Measurements from ENCODE around the gene SHANK2. TPM values are rescaled to one million over a fixed set of nuclear protein-coding genes. Genes with fewer than 3 reads are reported as not detected.

Gene SHANK2
- total and polyA plus RNA-seq, 10 of the 15 experiments (the other 5 are each of a cell fraction or from before 2014, with no cell fraction given) = 0.01 to 0.31 (median 0.10) TPM; not detected in 5

DNA sequence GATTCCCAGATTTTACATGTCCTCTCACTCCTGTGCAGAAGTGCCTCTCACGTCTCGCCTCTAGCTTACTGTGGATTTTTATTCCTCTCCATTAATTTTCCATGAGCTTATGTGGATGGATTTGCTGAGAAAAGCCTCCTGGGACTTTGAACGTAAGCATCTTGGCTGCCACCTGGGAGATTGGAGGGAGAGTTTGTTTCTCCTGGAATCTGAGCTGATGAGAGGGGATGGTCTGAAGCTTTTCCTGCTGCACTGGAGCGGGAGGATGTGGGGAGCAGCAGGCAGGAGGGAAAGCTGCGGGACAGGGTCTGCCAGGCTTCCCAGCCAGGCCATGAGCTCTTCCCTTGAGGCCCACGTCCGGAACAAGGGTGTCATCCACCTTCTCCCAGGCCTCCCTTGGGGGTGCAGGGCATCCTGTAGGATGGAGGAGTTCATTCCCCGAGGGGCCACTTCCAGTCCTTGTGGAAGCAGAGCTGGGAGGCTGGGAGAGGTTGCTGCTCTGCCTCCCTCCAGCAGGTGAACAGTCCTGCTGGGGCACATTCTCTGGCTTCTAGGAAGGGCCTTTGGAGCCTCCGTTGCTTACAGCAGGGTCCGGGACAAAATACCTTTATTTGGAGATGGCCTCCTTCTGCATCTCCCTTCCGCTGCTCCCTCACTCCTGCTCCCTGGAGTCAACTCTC is 3.6 kb upstream of the SHANK2 start (continued):
- TF ChIP-seq, protein P1, sequence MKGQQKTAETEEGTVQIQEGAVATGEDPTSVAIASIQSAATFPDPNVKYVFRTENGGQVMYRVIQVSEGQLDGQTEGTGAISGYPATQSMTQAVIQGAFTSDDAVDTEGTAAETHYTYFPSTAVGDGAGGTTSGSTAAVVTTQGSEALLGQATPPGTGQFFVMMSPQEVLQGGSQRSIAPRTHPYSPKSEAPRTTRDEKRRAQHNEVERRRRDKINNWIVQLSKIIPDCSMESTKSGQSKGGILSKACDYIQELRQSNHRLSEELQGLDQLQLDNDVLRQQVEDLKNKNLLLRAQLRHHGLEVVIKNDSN (IDR thresholded peaks at IDR 0.05; ENCODE audit: borderline replicate concordance, extremely low read length, insufficient read depth, low read depth, low read length) = no peak

DNA sequence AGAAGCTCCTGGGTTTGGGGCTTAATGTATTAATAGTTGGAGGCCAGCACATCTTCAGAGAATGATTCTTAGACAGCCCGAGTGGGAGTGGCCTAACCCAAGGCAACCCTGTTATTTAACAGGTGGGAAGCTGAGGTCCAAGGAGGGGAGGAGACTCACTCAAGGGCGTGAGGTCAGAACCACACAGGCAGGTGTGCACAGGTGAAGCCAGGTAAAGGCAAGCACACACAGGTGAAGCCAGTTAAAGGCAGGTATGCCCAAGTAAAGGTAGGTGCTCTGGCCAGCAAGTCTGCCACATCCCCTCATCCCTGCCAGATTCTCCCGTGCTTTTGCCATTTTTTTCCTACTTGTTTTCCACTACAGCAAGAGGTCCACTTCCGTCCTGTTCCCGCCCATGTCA is 2.9 kb upstream of the SHANK2 start:
- POLR2A ChIA-PET = no interaction called here
- no peaks in the 10 kb centered on the region for H3K9me3 ChIP-seq (replicated peaks; ENCODE audit: control insufficient read depth, insufficient read depth, low read length)
- no peak overlapping the region for H3K9ac ChIP-seq (ENCODE audit: control insufficient read depth, insufficient read depth, low read length)
- CTCF ChIA-PET = no interaction called here
- peaks cover 2 to 7% of the 10 kb centered on the region in 2 experiments; a peak in 2 of 4 replicates for H3K27me3 ChIP-seq (replicated peaks in 1 of 2; ENCODE audit: control insufficient read depth in 2 of 2, insufficient read depth in 2 of 2, low read length in 1 of 2)
- DNase-seq (ENCODE audit: low read depth, low spot score) (no peak), ATAC-seq (no peak), FAIRE-seq (no peak)
- RAD21 ChIA-PET (ENCODE audit: unreplicated experiment) = no interaction called here
- TF ChIP-seq, protein P2, sequence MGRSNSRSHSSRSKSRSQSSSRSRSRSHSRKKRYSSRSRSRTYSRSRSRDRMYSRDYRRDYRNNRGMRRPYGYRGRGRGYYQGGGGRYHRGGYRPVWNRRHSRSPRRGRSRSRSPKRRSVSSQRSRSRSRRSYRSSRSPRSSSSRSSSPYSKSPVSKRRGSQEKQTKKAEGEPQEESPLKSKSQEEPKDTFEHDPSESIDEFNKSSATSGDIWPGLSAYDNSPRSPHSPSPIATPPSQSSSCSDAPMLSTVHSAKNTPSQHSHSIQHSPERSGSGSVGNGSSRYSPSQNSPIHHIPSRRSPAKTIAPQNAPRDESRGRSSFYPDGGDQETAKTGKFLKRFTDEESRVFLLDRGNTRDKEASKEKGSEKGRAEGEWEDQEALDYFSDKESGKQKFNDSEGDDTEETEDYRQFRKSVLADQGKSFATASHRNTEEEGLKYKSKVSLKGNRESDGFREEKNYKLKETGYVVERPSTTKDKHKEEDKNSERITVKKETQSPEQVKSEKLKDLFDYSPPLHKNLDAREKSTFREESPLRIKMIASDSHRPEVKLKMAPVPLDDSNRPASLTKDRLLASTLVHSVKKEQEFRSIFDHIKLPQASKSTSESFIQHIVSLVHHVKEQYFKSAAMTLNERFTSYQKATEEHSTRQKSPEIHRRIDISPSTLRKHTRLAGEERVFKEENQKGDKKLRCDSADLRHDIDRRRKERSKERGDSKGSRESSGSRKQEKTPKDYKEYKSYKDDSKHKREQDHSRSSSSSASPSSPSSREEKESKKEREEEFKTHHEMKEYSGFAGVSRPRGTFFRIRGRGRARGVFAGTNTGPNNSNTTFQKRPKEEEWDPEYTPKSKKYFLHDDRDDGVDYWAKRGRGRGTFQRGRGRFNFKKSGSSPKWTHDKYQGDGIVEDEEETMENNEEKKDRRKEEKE (IDR thresholded peaks at IDR 0.05) = no peak
- H3K4me1 ChIP-seq (ENCODE audit: control insufficient read depth, insufficient read depth, low read length) = no peaks in the 10 kb centered on the region
- WGBS (ENCODE audit: insufficient coverage, insufficient replicate concordance, low lambda C conversion rate, missing lambda C conversion rate) = 7% methylated on average over 5 of the region's 5 CpGs
- BruUV-seq (replicated peaks) = no TSS peak
- no peak overlapping the region for H3K27ac ChIP-seq (ENCODE audit: control insufficient read depth, insufficient read depth)
- H3K4me3 ChIP-seq = no peak overlapping the region
- SMC1A ChIA-PET (ENCODE audit: uncharacterized antibody, unreplicated experiment) = no interaction called here
- H4K20me1 ChIP-seq (ENCODE audit: control insufficient read depth, insufficient read depth) = no peaks in the 10 kb centered on the region
- no peaks in the 10 kb centered on the region for H3K36me3 ChIP-seq (ENCODE audit: control insufficient read depth in 2 of 2, insufficient read depth in 2 of 2, low read length in 1 of 2)
- H2AFZ ChIP-seq (ENCODE audit: control insufficient read depth, low read depth, low read length) = no peak overlapping the region
- intact Hi-C loops (cut with micrococcal nuclease; ENCODE audit: unreplicated experiment) = no loop called here
- no peak overlapping the region for H3K4me2 ChIP-seq (ENCODE audit: control insufficient read depth, insufficient read depth)
- H3K79me2 ChIP-seq (ENCODE audit: control insufficient read depth, insufficient read depth, low read length) = no peaks in the 10 kb centered on the region
- in situ Hi-C loops (cut with MboI) = no loop called here

All from GM12878 (cell line).